Urothelium cell line (cell line): ENCODE data around the gene TSR1.

Source experiments
- DNase-seq: peaks from one replicate; pipeline ENCODE4 v3.0.0; 2011; ENCODE audit warnings: low spot score, mixed read lengths
- FAIRE-seq: peaks from 2 replicates; lab custom pipeline; 2011; peaks lifted over from hg19 to GRCh38; lab: Jason Lieb, UNC

The TSR1 gene

DNA sequence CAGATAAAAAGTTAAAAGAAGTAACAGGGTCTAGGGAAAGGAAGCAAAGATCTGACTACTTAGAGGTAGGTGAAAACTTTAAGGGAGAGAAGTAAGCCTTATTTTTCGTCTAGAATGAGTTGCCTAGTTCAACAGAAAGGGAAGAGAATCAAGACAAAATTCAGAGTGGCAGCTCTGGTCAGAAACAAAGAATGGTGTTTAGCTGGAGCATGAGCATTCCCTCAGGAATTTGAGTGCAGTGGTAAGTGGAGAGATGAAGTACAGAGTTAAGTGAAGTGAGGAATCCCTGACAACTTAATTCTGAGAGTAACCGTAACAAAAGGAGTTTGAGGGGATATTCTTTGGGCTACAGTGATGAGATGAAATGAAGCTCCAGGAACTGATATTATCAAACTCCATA is 44.2 kb downstream of the TSR1 start:
- DNase-seq, result no peak
- FAIRE-seq, result no peak

DNA sequence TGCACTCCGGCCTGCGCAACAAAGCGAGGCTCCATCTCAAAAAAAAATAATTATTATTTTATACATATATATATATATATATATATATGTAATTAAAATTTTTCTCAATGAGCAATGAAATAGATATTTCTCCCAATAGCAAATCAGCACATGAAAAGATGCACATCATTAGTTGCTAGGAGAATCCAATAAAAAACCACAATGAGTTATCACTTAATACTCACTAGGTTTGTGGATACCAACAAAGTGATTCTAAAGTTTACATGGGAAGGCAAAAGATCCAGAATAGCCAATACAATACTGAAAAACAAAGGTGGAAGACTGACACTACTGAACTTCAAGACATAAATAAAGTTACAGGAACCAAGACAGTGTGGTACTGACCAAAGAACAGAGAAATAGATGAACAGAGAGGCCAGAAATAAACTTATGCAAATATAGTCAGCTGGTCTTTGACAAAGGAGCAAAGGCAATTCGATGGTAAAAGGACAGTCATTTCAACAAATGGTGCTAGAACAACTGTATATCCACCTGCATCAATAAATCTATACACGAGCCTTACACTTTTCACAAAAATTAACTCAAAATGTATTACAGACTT is 46.3 kb downstream of the TSR1 start:
- no peak for FAIRE-seq
- no peak for DNase-seq

DNA sequence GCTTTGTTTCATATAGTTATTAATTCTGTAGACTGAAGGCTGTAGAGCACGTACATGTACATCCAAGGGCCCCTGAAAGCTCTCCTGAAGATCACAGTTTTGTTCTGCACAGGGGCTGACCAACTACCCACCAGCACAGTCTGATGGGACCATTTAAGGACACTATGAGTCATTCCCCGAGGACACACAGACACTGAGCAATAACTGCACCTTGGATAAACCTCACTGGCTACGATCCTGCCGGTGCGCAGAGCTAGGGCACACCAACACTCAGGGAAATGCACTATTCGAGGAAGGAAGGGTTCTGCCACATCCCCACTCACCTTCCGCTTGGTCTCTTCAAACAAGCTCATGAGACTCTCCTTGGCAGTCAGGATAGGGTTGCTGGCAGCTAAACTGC is 53.0 kb downstream of the TSR1 start:
- no peak for FAIRE-seq

DNA sequence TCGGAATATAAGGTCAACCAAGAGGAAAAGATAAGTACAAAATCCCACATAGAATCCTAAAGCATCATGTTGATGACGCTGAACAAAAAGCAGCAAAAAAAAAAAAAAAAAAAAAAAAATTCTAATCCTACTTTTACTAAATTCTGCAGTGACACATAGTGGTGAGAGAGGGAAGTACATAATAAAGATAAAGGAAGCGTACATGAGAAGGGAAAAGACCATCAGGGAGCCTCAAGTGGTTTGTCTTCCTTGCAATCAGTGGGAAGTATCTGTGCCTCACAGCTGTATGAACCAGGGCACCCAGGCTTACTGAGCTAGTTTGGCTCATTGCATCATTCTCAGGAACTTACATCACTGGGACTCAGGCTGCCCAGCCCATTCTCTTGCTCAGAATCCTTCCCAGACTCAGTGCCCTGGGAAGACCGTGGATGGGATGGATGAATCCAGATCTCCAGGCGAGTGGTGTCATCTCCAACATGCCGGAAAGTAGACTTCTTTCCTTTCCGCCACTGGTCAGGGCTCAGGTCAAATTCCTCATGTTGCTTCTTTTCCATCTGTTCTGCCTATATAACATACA is 53.9 kb downstream of the TSR1 start:
- FAIRE-seq (no peak), DNase-seq (peak; percentile 34)

More for the DNA sequence above, 53.0 kb downstream of the TSR1 start:
- no peak for DNase-seq

DNA sequence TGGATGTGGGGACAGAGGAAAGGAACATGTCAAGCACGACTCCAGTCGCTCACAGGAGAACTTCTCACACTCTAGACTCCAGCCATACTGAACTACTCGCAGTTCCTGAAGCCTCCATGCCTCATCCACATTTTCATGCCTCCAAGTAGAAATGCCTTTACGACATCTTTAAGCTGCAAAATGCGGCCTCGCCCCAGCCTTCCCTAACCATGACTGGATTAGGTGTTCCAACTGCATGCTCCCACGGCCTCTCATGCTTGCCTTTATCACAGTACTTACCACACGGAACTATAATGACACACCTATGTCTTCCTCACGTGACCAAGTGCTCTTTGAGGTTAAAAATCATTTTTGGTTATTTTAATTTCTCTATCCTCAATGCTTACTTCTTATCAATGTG is 56.5 kb downstream of the TSR1 start:
- no peak for FAIRE-seq
- no peak for DNase-seq

DNA sequence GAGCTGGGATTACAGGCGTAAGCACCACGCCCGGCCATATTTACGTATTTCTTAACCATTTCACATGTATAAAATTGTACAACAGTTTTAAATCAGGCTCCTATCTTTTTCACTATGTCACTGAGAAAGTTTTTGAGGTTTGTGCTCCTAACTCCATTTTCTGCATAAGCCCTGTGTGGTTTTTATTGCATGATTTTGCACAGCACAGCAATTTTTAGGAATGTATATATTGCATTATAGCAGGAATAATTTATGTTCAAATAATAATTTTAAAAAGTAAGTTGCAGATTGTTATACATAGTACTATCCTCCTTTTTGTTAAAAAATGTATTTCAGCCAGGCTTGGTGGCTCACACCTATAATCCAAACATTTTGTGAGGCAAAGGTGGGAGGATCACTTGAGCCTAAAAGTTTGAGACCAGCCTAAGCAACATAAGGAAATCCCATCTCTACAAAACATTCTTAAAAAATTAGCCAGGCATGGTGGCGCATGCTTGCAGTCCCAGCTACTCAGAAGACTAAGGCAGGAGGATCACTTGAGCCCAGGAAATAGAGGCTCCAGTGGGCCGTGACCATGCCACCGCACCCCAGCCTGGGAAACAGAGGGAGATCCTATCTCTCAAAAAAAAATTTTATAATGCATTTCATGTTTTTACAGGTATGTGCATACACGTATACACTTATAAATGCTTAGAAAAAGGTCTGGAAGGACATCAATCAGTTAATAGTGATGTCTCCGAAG is 58.7 kb downstream of the TSR1 start:
- FAIRE-seq (no peak), DNase-seq (no peak)

DNA sequence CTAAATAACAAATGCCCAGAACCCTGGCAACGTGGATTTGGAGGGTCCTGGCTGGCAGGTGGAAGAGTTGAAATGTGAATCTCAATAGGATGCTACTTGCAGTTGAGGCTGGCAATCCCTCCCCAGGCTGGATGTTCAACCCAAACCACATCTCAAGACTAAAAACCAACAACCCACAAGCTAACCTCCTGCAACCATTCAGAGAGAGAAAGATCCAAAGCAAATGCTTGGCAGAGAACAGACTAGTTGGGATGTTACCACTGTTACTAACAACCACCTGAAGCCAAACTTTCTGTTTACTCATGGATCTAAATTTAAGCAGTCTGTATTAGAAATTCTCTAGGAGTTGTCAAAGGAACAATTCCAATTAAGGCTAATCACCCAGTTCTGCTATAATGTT is 60.5 kb downstream of the TSR1 start:
- FAIRE-seq, result no peak
- no peak for DNase-seq

DNA sequence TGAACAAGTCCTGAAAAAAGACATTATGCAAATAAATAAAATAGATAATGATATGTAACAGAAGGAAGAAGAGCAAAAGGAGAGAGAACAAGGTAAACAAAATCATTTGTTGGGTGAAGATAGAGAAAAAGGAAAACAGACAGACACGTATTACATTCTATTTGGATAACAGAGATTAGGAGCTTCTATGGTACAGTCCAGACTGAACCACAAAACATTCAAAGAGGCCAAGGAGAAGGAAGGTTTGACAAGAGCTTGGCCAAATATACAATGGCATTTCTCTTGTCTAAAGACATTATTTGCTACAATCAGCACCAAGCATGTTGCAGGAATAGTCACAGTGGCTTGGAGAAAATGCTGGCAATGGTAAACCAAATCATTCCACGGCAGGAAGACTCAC is 61.8 kb downstream of the TSR1 start:
- FAIRE-seq, result no peak
- DNase-seq, result no peak
